K562 (cell line): ENCODE results near the gene NFKBIB. TPM values are rescaled to one million over a fixed set of nuclear protein-coding genes. Genes with fewer than 3 reads are reported as not detected.

ENCODE experiments used
- ATAC-seq: fragments of 200-7000 bp; cut with Tn5 transposase; 3 replicates; pipeline ENCODE4 v1.9.1; 2020; ENCODE audit warnings: moderate library complexity
- BruUV-seq: library from RNA; stranded (reverse); fragments of 400-500 nt; replicated peaks from 2 replicates; lab custom pipeline; 2021; lab: Mats Ljungman, UMichigan
- CTCF ChIA-PET: fragments of 300-600 bp; formaldehyde crosslinking; extraction: SDS; loops from one replicate; lab custom pipeline; 2021; ENCODE audit warnings: low intra/inter-chr PET ratio; lab: Yijun Ruan, JAX
- POLR2A ChIA-PET: fragments of 300-600, 350-650 bp; sonication (Branson Sonifier 250); formaldehyde crosslinking; extraction: SDS; loops from one replicate; lab custom pipeline; 2021; ENCODE audit warnings: antibody characterized with exemption, inconsistent platforms; lab: Yijun Ruan, JAX
- DNase-seq, 4 experiments: peaks; one replicate each; pipeline versions ENCODE4 v3.0.0 to v3.0.0-alpha.2; 2011 to 2018; ENCODE audit warnings: low spot score in 3 of 4, mixed read lengths in 3 of 4; ENCODE audit errors: extremely low read depth in 1 of 4
- FAIRE-seq: peaks from 2 replicates; lab custom pipeline; 2011; peaks lifted over from hg19 to GRCh38; lab: Jason Lieb, UNC
- H2AFZ ChIP-seq: 2 replicates; pipeline ENCODE4 v1.6.0; 2011; ENCODE audit warnings: low read depth, low read length, control low read depth, inconsistent platforms
- H3K27ac ChIP-seq: fragments of 200-600 bp; 3 replicates; pipeline ENCODE4 v1.8.0; 2011; ENCODE audit warnings: low read depth, mild to moderate bottlenecking, control low read depth, inconsistent platforms, low read length, moderate library complexity, mixed read lengths; ENCODE audit errors: extremely low read depth
- H3K27me3 ChIP-seq, 2 experiments: fragments of 300-600 bp in 1 of 2; 2 replicates in 1 of 2; 3 replicates in 1 of 2; pipeline versions ENCODE4 v1.6.0 to v1.8.0; 2011; ENCODE audit warnings: inconsistent platforms in 2 of 2, low read length in 2 of 2, mild to moderate bottlenecking in 1 of 2, mixed read lengths in 1 of 2, moderate library complexity in 1 of 2; ENCODE audit not compliant: control insufficient read depth in 2 of 2, insufficient read depth in 2 of 2
- H3K36me3 ChIP-seq: fragments of 300-600 bp; 3 replicates; pipeline ENCODE4 v1.8.0; 2011; ENCODE audit warnings: mild to moderate bottlenecking, low read length, inconsistent platforms; ENCODE audit not compliant: control insufficient read depth, insufficient read depth
- H3K4me1 ChIP-seq, 2 experiments: fragments of 200-600 bp in 1 of 2; replicated peaks in 1 of 2; 2 replicates in 1 of 2; 3 replicates in 1 of 2; pipeline versions ENCODE4 v1.5.1 to v1.8.0; 2011; ENCODE audit warnings: inconsistent platforms in 2 of 2, low read length in 2 of 2, mild to moderate bottlenecking in 1 of 2, mixed read lengths in 1 of 2, moderate library complexity in 1 of 2; ENCODE audit not compliant: control insufficient read depth in 2 of 2, insufficient read depth in 2 of 2
- H3K4me2 ChIP-seq: 2 replicates; pipeline ENCODE4 v1.6.1; 2011; ENCODE audit warnings: low read length, control low read depth, inconsistent platforms, mixed read lengths; ENCODE audit not compliant: insufficient read depth
- H3K4me3 ChIP-seq: fragments of 200-600 bp; sonication (generic), shearing (Covaris generic); 2 replicates; pipeline ENCODE4 v1.5.1; 2016; ENCODE audit warnings: control low read depth, inconsistent platforms
- H3K79me2 ChIP-seq: fragments of 200-600 bp; 3 replicates; pipeline ENCODE4 v1.8.0; 2011; ENCODE audit warnings: low read length, inconsistent platforms; ENCODE audit not compliant: control insufficient read depth, insufficient read depth
- H3K9ac ChIP-seq, 2 experiments: 2 replicates each; pipeline versions ENCODE4 v1.6.0 to v1.6.1; 2011; ENCODE audit warnings: low read depth in 2 of 2, low read length in 2 of 2, control low read depth in 1 of 2, inconsistent platforms in 1 of 2, mild to moderate bottlenecking in 1 of 2, mixed read lengths in 1 of 2; ENCODE audit not compliant: insufficient read depth in 1 of 2
- H3K9me1 ChIP-seq: one replicate; pipeline ENCODE4 v1.6.0; 2011; ENCODE audit warnings: inconsistent platforms, mild to moderate bottlenecking, low read length, moderate library complexity; ENCODE audit not compliant: control insufficient read depth, insufficient read depth
- H3K9me3 ChIP-seq: replicated peaks from 2 replicates; pipeline ENCODE4 v1.5.1; 2011; ENCODE audit warnings: low read depth, low read length, inconsistent platforms; ENCODE audit not compliant: control insufficient read depth, insufficient read depth
- H4K20me1 ChIP-seq: replicated peaks from 2 replicates; pipeline ENCODE4 v1.6.1; 2011; ENCODE audit warnings: low read length, inconsistent platforms, mixed read lengths; ENCODE audit not compliant: control insufficient read depth, insufficient read depth
- BCOR ChIP-seq: fragments of 450-650 bp; IDR thresholded peaks from 2 replicates; pipeline ENCODE4 v1.6.1; 2016
- CTCFL ChIP-seq: IDR thresholded peaks from 2 replicates; pipeline ENCODE4 v1.6.1; 2011; ENCODE audit warnings: borderline replicate concordance, low read depth, mild to moderate bottlenecking, moderate library complexity, low read length; ENCODE audit not compliant: insufficient read depth, poor library complexity, severe bottlenecking
- FOSL1 ChIP-seq: fragments of 200-800 bp; sonication (Bioruptor generic); conservative IDR thresholded peaks from 2 replicates; pipeline ENCODE4 v1.6.1; 2016; ENCODE audit warnings: missing genetic modification characterization, missing compliant biosample characterization
- KDM1A ChIP-seq, 2 experiments: fragments of 450-650 bp; IDR thresholded peaks; 2 replicates each; pipeline ENCODE4 v1.6.1; 2016; ENCODE audit warnings: mild to moderate bottlenecking in 2 of 2
- MAX ChIP-seq: sonication (generic); formaldehyde crosslinking; IDR thresholded peaks from 2 replicates; pipeline ENCODE4 v1.9.0; 2022; ENCODE audit warnings: mild to moderate bottlenecking, missing genetic modification reagents
- MLLT1 ChIP-seq, 2 experiments: fragments of 450-650 bp; IDR thresholded peaks; 2 replicates each; pipeline ENCODE4 v1.6.1; 2016
- NR1H2 ChIP-seq: sonication (generic); formaldehyde crosslinking; IDR thresholded peaks from 2 replicates; pipeline ENCODE4 v1.4.0; 2020; ENCODE audit warnings: mild to moderate bottlenecking, missing genetic modification reagents
- NR2F6 ChIP-seq: fragments of 450-650 bp; formaldehyde crosslinking; IDR thresholded peaks from 2 replicates; pipeline ENCODE4 v1.4.0; 2020; ENCODE audit warnings: mild to moderate bottlenecking
- POLR2B ChIP-seq: fragments of 450-650 bp; IDR thresholded peaks from 2 replicates; pipeline ENCODE4 v1.6.1; 2018; ENCODE audit warnings: low read depth; ENCODE audit not compliant: partially characterized antibody
- POLR2H ChIP-seq: IDR thresholded peaks from 2 replicates; pipeline ENCODE4 v1.6.1; 2016; ENCODE audit warnings: missing genetic modification characterization, low read depth, mild to moderate bottlenecking, control low read depth, missing compliant biosample characterization, moderate library complexity
- RFX5 ChIP-seq: IDR thresholded peaks from 2 replicates; pipeline ENCODE4 v1.6.1; 2011; ENCODE audit warnings: low read depth, mild to moderate bottlenecking, improper control_type of control experiment, low read length
- SMARCA4 ChIP-seq: fragments of 450-650 bp; IDR thresholded peaks from 2 replicates; pipeline ENCODE4 v1.6.1; 2016
- THAP12 ChIP-seq: fragments of 250-450 bp; sonication (Bioruptor Pico); IDR thresholded peaks from 2 replicates; pipeline ENCODE4 v1.9.0; 2021; ENCODE audit warnings: mild to moderate bottlenecking, inconsistent platforms
- ZFX ChIP-seq: sonication (generic); formaldehyde crosslinking; IDR thresholded peaks from 2 replicates; pipeline ENCODE4 v1.8.0; 2022; ENCODE audit warnings: mild to moderate bottlenecking, missing genetic modification reagents, moderate library complexity
- WGBS: fragments of 100-300 bp; shearing (Covaris generic); methylation state at CpG from one replicate; pipeline ENCODE4 v1.1.6; 2016; ENCODE audit warnings: low coverage, mixed read lengths; ENCODE audit not compliant: insufficient coverage; ENCODE audit errors: missing lambda C conversion rate; 5-methylcytosine and 5-hydroxymethylcytosine counted together
- in situ Hi-C: fragments of 300-500 bp; cut with MboI; formaldehyde crosslinking; loops from 4 replicates; pipeline ENCODE4 v1.15.0; 2018; ENCODE audit warnings: inconsistent platforms, mixed read lengths
- intact Hi-C: fragments of 100-400 bp; cut with micrococcal nuclease; formaldehyde crosslinking; loops from 2 replicates; pipeline ENCODE4 v1.14.2; 2022
- polyA plus RNA-seq, 8 experiments: library from polyadenylated mRNA; depleted of rRNA in 4 of 8; stranded (reverse) in 5 of 8; unstranded in 3 of 8; fragments of >200 nt; fragmentation: Nextera tagmentation in 2 of 8; fragmentation: Illumina TruSeq in 1 of 8; extraction: Ambion mirVana in 2 of 8; extraction: Trizol in 1 of 8; gene quantifications; 2 replicates each; pipeline versions ENCODE4 v1.2.1 to v1.2.3, GENCODE V29; 2011 to 2014; ENCODE audit warnings: inconsistent platforms in 1 of 8, missing spikeins in 1 of 8
- total RNA-seq, 7 experiments: library from RNA; depleted of rRNA in 6 of 7; stranded (reverse); fragments of >200 nt in 6 of 7; fragmentation: Illumina TruSeq in 2 of 7; extraction: Trizol in 2 of 7; gene quantifications; 2 replicates each; pipeline versions ENCODE4 v1.2.1 to v1.2.3, GENCODE V29; 2011 to 2021; ENCODE audit warnings: low replicate concordance in 1 of 7
- TF ChIP-seq, protein P1 (sequence below): fragments of 450-650 bp; IDR thresholded peaks from 2 replicates; pipeline ENCODE4 v1.6.1; 2016; ENCODE audit warnings: low read depth, mild to moderate bottlenecking, moderate library complexity

Gene NFKBIB
- total and polyA plus RNA-seq, 9 of the 15 experiments (the other 6 are each of a cell fraction or from before 2014, with no cell fraction given), result 1.5 to 44.9 (median 10.4) TPM

DNA sequence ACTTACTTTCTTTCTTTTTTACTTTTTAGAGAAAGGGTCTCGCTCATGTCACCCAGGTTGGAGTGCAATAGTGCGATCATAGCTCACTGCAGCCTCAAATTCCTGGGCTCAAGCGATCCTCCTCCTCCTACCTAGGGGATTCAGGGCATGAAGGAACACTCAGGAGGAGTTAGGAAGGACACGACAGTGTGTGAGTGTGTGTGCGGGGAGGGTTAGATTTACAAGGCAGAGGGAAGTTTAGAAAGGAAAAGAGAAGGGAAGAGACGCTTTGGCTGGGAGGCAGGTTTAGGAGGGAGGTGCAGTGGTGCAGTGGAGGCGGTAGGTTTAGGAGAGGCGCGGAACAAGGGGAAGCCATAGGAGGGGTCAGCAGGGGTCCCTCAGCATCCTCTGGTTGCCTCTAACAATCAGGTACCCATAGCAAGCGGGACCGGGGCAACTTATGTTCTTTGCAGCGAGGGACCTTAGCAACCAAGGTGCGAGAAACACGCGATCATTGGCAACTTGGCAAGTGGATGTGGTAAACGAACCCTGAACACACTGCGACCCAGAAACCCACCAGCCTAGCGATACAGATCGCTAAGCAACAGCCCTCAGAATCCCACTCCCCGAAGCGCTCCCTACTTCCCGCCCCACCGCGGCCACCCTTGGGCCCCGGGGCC is 852 bp upstream of the NFKBIB start:
- Histone ChIP-seq H3K9me3 (no peaks in the 10 kb centered on the region), H3K4me3 (peak overlapping the region; percentile 85), H3K79me2 (peaks cover 30% of the 10 kb centered on the region), H3K9me1 (no peaks in the 10 kb centered on the region), H3K9ac (peak overlapping the region; percentile 76 to 96), H3K4me2 (peak overlapping the region; percentile 85), H2AFZ (peak overlapping the region; percentile 85), H3K27ac (peak overlapping the region; percentile 66), H3K36me3 (no peaks in the 10 kb centered on the region), H4K20me1 (no peaks in the 10 kb centered on the region), H3K27me3 (no peaks in the 10 kb centered on the region), H3K4me1 (peaks cover 11 to 28% of the 10 kb centered on the region in 2 experiments)
- 7% methylated on average over 20 of the region's 25 CpGs for WGBS
- intact Hi-C loops (loop anchor here (1.0 kb wide), 1 partner anchor 31 kb away; the partner anchor contains the start of genes MRPS12 and SARS2), in situ Hi-C loops (no loop called here)
- ChIA-PET CTCF (no interaction called here), POLR2A (no interaction called here)
- TSS peak; percentile 53 for BruUV-seq
- FAIRE-seq (no peak), ATAC-seq (peak; percentile 3; the same call in 1 of the 3 replicates), DNase-seq (no peak)
- TF ChIP-seq KDM1A (IDR thresholded peaks at IDR 0.05) (no peak), RFX5 (no peak), BCOR (no peak), FOSL1 (tag) (0 out of 2 replicates have a peak, but pooled peaks have one; percentile 18), CTCFL (no peak), NR2F6 (CRISPR knock-in tag) (0 out of 2 replicates have a peak, but pooled peaks have one; percentile 29), MLLT1 (IDR thresholded peaks at IDR 0.05) (0 out of 4 replicates have a peak, but pooled peaks of 1 of the 2 experiments have one; percentile 22), MAX (CRISPR knock-in tag) (no peak), THAP12 (CRISPR knock-in tag) (0 out of 2 replicates have a peak, but pooled peaks have one; percentile 41), NR1H2 (CRISPR knock-in tag) (0 out of 2 replicates have a peak, but pooled peaks have one; percentile 36), ZFX (CRISPR knock-in tag) (no peak), SMARCA4 (0 out of 2 replicates have a peak, but pooled peaks have one; percentile 33), POLR2B (peak; percentile 43), POLR2H (no peak)
- TF ChIP-seq, protein P1, sequence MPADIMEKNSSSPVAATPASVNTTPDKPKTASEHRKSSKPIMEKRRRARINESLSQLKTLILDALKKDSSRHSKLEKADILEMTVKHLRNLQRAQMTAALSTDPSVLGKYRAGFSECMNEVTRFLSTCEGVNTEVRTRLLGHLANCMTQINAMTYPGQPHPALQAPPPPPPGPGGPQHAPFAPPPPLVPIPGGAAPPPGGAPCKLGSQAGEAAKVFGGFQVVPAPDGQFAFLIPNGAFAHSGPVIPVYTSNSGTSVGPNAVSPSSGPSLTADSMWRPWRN, result no peak
